A549 (cell line): ENCODE results near the gene LRRC59.

Experiments used
- CEBPB ChIP-seq, 2 experiments: fragments of >200 bp in 1 of 2; sonication (Bioruptor Twin) in 1 of 2; formaldehyde crosslinking in 1 of 2; IDR thresholded peaks; 2 replicates each; pipeline ENCODE4 v1.6.1; 2012 to 2016
- CHD2 ChIP-seq: fragments of 150-350 bp; IDR thresholded peaks from 2 replicates; pipeline ENCODE4 v1.6.1; 2014; ENCODE audit warnings: low read length; ENCODE audit not compliant: partially characterized antibody
- CTCF ChIP-seq: fragments of >200 bp; sonication (Bioruptor Twin); formaldehyde crosslinking; IDR thresholded peaks from 3 replicates; pipeline ENCODE4 v1.5.1; 2016
- EHMT2 ChIP-seq: fragments of 200-600 bp; sonication (generic); IDR thresholded peaks from 2 replicates; pipeline ENCODE4 v1.6.1; 2016; ENCODE audit warnings: antibody characterized with exemption, low read depth, mild to moderate bottlenecking, moderate library complexity
- KDM1A ChIP-seq: fragments of 200-600 bp; sonication (generic); IDR thresholded peaks from 2 replicates; pipeline ENCODE4 v1.6.1; 2016; ENCODE audit warnings: low read depth, mild to moderate bottlenecking
- NR3C1 ChIP-seq: fragments of >200 bp; sonication (Bioruptor Twin); formaldehyde crosslinking; IDR thresholded peaks from 3 replicates; pipeline ENCODE4 v1.6.1; 2017
- SMC3 ChIP-seq: fragments of >200 bp; sonication (Bioruptor Twin); formaldehyde crosslinking; IDR thresholded peaks from 3 replicates; pipeline ENCODE4 v1.6.1; 2018; ENCODE audit warnings: inconsistent platforms
- ZSCAN20 ChIP-seq: fragments of 250-450 bp; sonication (Bioruptor Pico); IDR thresholded peaks from 2 replicates; pipeline ENCODE4 v1.8.0; 2022; ENCODE audit warnings: mild to moderate bottlenecking, moderate library complexity
- TF ChIP-seq, protein P1 (sequence below): fragments of 200-600 bp; sonication (generic); IDR thresholded peaks from 2 replicates; pipeline ENCODE4 v1.6.1; 2016; ENCODE audit warnings: antibody characterized with exemption, mild to moderate bottlenecking, moderate library complexity

DNA sequence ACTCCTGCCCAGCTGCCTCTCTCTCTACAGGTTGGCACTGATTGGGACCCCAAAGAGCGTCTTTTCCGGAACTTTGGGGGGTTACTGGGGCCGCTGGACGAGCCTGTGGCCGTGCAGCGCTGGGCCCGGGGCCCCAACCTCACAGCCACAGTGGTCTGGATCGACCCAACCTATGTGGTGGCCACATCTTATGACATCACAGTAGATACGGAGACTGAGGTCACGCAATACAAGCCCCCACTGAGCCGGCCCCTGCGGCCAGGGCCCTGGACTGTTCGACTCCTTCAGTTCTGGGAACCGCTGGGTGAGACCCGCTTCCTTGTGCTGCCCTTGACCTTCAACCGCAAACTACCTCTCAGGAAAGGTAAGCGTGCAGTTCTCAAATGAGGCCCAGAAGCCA is 39.1 kb downstream of the LRRC59 start:
- no peak for TF ChIP-seq CTCF
- TF ChIP-seq SMC3, result no peak
- TF ChIP-seq CHD2, result no peak
- no peak for TF ChIP-seq KDM1A
- TF ChIP-seq ZSCAN20 (CRISPR knock-in tag), result no peak
- TF ChIP-seq NR3C1, result no peak
- TF ChIP-seq EHMT2, result no peak
- TF ChIP-seq, protein P1, sequence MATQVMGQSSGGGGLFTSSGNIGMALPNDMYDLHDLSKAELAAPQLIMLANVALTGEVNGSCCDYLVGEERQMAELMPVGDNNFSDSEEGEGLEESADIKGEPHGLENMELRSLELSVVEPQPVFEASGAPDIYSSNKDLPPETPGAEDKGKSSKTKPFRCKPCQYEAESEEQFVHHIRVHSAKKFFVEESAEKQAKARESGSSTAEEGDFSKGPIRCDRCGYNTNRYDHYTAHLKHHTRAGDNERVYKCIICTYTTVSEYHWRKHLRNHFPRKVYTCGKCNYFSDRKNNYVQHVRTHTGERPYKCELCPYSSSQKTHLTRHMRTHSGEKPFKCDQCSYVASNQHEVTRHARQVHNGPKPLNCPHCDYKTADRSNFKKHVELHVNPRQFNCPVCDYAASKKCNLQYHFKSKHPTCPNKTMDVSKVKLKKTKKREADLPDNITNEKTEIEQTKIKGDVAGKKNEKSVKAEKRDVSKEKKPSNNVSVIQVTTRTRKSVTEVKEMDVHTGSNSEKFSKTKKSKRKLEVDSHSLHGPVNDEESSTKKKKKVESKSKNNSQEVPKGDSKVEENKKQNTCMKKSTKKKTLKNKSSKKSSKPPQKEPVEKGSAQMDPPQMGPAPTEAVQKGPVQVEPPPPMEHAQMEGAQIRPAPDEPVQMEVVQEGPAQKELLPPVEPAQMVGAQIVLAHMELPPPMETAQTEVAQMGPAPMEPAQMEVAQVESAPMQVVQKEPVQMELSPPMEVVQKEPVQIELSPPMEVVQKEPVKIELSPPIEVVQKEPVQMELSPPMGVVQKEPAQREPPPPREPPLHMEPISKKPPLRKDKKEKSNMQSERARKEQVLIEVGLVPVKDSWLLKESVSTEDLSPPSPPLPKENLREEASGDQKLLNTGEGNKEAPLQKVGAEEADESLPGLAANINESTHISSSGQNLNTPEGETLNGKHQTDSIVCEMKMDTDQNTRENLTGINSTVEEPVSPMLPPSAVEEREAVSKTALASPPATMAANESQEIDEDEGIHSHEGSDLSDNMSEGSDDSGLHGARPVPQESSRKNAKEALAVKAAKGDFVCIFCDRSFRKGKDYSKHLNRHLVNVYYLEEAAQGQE, result no peak
- TF ChIP-seq CEBPB (IDR thresholded peaks at IDR 0.05), result no peak
